GM18951 (cell line): ENCODE data around the gene EPG5.

Experiments used
- POLR2A ChIP-seq: IDR thresholded peaks from 4 replicates; pipeline ENCODE4 v1.6.1; 2011; ENCODE audit warnings: mild to moderate bottlenecking; ENCODE audit not compliant: insufficient read length, insufficient read depth; ENCODE audit errors: extremely low read depth
- in situ Hi-C: fragments of 300-500 bp; cut with MboI; formaldehyde crosslinking; loops from one replicate; pipeline ENCODE4 v1.12.0; 2022; ENCODE audit warnings: low sequenced_read_pairs, mixed read lengths, inconsistent platforms; ENCODE audit not compliant: unreplicated experiment

The EPG5 gene

DNA sequence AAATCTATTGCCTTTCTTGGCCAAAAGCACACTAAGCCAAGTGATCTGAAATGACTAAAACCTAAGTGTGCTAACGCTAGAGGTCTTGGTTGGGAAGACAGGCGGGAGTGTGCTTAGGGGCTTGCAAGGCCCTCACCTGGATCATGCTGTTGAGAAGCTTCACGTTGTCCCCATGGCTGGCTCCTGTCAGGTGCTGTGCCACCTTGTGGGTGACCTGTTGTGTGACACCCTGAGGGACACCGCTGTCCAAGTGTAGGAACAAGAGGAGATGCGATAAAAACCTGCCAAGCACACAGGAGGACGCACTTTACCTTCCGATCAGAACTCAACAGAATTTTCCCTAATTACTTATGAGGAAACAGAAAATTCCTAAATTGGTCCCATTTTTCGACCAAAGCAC is 50.8 kb downstream of the EPG5 start:
- TF ChIP-seq POLR2A: no peak
- in situ Hi-C loops: no loop called here

DNA sequence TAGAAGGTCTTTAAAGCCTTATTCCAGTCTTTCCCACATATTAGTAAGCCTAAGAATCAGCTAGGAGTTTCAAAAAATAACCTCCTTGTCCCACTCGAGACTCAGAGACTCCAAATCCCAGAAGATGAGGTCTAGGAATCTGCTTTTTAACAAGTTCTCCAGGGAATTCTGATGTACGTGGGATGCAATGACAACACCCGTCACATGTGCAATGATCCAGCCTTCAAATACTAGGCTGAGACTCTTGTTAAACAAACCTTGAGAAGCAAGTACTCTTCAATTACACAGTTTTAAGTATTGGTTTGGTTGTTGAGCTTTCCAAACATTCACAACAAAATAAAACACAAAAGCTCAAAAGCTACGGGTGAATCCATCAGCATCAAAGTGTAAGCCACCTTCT is 53.9 kb downstream of the EPG5 start:
- in situ Hi-C loops: no loop called here
- TF ChIP-seq POLR2A: no peak

DNA sequence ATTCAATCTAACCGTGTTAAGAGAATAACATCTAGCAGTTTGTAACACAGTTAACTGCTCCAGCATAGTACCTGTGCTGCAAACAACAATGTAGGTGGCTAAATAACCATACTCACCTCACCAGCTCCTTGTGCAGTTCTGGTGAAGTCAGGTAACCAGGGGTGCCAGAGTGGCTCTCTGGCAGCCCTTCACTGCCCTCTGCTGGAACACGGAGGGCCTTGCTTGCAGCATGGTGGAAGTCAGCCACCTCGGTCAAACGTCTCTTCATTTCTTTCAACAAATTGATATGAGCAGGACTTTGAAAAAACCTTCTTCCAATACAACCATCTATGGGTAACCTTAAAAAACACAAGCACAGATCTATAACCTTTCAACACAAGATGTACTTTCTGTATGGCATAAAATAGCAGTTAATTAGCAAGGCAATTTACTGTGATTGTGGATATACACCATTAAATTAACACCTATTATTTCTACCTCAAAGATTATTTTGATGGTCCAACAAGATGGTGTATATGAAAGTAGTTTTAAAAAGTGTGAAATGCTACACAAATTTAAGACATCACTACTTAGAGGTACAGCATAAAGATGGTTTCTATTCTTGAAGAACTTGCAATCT is 56.6 kb downstream of the EPG5 start:
- in situ Hi-C loops: no loop called here
- TF ChIP-seq POLR2A: no peak

DNA sequence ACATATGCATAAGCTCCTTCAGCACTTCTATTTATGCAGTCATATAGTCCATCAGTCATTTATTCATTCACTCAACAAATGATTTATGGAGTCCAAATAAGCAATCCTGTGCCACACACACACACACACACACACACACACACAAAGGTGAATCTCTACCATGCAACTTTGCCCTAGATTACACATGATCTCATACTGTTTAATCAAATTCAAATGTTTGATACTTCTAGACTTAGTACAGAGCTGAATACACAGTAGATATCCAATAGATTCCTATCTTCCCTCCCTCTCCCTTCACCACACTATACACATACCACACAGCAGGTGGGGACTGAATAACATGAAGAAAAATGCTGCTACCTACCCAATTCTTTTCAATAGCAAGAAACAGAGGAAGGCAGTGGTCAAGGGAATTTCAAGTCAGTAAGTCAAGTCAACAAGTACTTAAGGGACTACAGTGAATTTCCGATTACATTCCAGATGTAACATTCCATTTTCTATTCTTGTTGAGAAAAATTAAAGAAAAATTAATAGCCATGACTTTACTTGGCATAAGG is 65.4 kb downstream of the EPG5 start:
- in situ Hi-C loops: no loop called here
- TF ChIP-seq POLR2A: no peak

DNA sequence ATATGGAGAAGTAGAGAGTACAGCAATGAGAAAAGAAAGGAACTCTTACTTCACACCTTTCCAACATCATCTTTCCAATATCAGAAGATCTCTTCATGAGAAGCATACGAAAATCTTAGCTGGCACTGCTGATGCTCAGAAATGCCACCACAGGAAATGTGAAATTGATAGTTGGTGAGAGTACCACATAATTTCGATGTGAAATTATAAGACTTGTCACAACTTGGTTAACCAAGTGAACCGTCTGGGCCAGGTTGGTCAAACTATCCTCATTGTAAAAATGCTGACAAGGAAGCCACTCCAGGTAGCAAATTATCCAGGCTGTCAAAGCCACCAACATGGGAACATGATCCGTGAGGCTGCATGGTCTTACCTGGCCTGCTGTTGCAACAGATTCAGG is 66.5 kb downstream of the EPG5 start:
- in situ Hi-C loops: no loop called here
- TF ChIP-seq POLR2A: no peak

DNA sequence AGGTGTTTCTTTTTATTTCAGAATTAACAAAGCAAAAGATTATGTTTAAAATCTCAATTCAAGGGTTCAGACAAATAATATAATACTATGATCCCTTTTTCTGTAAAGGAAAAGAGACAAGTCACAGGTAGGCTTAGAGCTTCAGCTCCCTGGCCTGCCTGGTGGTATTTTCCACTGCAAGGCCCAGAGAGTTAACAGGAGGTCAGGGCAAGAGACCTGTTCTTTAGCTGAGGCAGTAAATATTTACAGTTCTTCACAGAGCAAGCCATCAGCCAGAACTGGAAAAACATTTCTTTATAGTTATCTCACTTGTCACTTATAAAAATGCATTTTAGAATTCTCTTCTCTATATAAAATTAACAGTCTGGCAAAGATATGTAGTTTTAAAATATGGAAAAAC is 70.1 kb downstream of the EPG5 start:
- no peak for TF ChIP-seq POLR2A
- in situ Hi-C loops: no loop called here

DNA sequence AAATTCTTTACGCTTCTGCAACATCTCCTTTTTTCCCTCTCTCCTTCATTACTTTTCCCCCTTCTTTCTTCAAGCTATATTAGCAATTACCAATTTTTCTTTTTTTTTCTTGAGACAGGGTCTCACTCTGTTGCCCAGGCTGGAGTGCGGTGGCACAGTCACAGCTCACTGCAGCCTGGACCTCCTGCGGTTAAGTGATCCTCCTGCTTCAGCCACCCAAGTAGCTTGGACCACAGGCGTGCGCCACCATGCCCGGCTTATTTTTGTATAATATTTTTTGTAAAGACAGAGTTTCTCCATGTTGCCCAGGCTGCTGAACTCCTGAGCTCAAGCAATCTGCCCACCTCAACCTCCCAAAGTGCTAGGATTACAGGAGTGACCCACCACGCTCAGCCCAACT is 70.7 kb downstream of the EPG5 start:
- in situ Hi-C loops: no loop called here
- TF ChIP-seq POLR2A: no peak

DNA sequence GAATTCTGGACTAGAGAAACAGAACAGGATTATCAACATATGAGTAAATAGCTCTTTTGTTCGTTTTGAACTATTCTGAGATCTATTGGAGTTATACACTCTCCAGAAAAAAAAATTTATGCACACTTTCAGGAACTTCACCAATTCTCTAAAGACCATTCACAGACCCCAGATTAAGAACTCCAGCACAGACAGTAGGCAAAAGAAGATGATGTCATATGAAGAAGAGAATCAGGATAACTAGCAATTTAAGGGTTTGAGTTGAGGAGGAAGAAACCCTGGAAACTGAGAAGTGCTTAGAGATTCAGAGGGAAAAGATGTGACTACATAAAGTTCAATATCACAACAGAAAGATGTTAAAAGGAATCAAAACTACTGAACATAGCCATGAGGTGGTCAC is 71.8 kb downstream of the EPG5 start:
- in situ Hi-C loops: no loop called here
- no peak for TF ChIP-seq POLR2A

DNA sequence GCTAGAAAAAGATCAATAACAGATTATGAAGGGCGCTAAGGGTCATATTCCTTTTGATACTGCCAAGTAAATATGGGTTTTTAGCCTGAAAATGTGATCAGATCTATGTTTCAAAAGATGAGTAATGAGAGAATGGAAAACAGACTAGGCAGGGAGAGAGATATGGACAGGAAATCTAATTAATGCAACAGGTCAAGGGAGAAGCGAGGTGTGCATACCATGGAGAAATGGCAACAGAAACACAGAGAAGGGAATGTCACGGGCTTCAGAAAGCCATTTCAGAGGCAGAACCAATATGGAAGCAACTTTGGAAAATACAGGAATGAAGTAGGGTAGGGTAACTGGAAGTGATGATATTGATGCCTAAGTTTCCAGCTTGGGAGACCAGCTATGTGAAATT is 72.3 kb downstream of the EPG5 start:
- TF ChIP-seq POLR2A: no peak
- in situ Hi-C loops: no loop called here

DNA sequence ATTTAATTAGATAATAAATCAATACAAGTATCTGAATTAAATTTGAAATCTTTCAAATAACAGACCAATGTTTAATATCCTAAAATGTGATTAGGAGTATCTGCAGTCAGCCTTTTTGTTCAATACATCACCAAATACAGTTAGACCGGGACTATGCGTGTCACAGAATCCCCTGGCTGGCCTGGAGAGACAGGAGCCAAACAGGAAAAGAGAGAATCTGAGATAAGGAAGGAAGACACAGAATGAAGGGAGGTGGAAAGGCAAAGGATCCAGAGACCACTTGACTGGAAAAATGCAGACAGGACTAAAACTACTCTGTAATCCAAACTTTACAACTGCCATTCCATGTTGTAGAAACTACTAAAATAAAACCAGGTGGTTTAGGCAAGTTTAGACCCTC is 75.3 kb downstream of the EPG5 start:
- TF ChIP-seq POLR2A: no peak
- in situ Hi-C loops: no loop called here

DNA sequence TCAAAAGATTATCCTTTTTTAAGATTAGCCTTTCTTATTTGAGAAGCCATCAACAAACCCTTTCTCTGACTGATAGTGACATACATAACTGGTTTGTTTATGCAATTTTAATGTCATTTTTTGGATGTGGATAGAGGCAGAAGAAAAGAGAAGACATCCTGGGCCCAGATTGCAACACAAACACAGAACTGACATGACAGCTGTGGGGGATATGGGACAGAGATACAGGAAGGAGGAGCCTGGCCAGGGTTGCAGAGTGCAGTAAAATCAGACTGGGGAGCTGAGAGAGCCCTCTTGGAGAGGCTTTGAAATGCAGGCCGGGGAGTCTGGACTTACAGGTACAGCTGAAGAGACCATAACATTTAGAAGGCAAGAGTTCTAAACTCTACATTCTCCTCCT is 76.5 kb downstream of the EPG5 start:
- in situ Hi-C loops: no loop called here
- no peak for TF ChIP-seq POLR2A

DNA sequence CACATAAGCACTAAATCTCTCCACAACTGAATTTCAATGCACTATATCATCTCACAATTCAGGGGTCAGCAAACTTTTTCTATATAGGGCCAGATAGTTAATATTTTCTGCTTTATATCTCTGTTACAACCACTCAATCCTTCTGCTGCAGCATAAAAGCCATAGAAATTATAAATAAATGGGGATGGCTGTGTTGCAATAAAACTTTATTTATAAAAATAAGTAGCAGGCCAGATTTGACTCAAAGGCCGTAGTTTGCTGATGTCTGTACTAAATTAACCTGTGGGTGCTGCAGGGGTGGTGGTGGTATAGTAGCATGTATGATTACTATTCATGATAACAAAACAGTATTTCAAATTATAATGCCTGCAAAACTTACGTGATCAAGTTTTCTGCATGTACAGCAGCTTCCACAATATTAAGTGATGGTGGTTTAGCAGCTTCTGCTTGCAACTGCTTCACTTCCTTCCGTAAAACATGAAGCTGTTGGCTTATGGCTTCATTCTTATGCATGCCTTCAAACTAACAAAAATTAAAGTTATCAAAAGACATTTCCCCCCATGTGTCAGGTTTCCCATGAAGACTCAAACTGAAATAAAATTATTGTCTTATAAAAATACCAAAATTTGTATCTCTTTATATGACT is 77.6 kb downstream of the EPG5 start:
- TF ChIP-seq POLR2A: no peak
- in situ Hi-C loops: no loop called here

DNA sequence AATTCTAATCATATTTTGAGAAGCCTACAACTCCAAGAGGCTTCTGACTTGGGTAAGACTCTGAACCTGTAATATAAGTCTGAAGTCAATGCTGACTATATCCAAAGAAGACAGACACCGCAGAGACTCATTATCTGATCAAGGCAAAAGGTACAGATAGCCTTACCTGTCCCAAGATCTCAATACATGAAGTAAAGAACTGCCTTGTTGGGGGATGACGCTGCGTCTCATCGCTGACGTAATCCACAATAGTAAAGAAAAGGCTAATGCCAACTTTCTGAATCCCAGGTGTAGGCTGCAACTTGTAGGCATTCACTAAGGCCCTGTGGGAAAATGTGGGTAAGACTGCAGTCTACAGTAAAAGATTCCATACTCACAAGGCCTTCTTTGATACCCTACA is 79.5 kb downstream of the EPG5 start:
- no peak for TF ChIP-seq POLR2A
- in situ Hi-C loops: no loop called here

DNA sequence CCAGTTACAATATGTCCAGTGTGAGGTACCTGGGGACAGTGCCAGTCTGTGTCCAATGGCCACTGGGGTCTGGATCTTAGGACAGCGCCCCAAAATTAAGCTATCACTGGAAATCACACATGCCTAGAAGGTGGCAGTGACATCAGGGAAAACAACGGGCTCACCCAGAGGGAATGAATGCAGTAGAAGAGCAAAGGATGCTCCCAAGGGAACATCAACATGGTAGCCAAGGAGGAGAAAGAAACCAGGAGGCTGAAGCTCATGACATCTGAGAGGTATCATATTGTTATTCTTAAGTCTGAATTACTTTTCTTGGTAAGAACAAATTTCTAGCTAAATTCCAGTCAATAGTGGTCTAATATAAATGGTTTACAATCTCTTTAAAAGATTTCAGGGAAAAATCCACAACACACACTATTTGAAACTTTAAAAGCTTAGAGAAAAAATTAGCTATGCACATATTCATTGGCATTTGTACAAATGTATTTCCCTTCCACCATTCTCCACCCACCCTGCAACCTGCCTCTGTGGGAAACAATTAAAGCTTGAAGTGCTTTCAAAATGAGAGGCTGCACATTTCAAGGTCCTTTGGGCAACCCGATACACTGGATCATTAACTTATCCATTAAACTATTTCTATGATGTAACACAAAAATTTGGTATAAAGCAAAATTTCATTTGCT is 86.1 kb downstream of the EPG5 start:
- in situ Hi-C loops: no loop called here
- TF ChIP-seq POLR2A: no peak
